ENCODE data around the gene KLHL17.

Gene KLHL17

DNA sequence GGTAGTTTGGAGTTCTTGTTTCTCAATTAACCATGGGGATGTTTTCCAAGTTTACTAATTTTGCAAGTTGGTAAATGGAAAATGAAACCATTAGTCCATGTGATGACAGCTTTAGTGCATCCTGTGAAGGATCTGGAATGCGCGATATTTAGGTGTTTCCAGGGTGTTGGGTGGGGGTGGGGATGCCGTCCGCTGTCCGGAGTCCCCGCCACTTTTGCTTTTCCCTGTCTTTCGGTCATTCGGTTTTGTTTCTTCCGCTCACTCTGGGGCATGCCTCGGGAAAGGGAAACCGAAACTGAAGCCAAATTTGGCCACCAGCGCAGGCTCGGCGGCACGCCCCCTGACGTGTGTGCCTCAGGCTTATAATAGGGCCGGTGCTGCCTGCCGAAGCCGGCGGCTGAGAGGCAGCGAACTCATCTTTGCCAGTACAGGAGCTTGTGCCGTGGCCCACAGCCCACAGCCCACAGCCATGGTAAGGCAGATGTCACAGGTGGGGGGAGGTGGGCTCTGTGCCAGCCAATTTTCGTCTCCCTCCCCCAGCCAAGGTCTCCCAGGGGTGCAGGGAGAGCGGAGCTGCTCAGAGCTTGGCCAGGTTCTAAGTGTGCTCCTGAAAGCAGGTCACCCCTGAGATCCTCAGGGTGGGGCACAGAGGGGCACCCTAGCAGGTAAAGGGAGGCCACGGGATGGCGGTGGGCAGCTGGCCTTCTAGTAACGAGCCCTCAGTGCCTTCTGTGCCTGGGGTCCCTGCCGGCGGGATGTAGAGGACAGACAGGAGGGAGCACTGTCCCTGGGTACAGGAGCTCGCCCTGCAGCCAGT lies 52.9 kb downstream of the KLHL17 start, which contains the start of gene ISG15:
Gene ISG15, plus strand, starts transcription at position 393 of the 817 bp plus-strand sequence. Its CDS starts 77 bp downstream, at position 470.
- peak within 1 kb of the TSS; percentile 90 for H3K27ac Mint-ChIP-seq
- TF ChIP-seq, protein P1, sequence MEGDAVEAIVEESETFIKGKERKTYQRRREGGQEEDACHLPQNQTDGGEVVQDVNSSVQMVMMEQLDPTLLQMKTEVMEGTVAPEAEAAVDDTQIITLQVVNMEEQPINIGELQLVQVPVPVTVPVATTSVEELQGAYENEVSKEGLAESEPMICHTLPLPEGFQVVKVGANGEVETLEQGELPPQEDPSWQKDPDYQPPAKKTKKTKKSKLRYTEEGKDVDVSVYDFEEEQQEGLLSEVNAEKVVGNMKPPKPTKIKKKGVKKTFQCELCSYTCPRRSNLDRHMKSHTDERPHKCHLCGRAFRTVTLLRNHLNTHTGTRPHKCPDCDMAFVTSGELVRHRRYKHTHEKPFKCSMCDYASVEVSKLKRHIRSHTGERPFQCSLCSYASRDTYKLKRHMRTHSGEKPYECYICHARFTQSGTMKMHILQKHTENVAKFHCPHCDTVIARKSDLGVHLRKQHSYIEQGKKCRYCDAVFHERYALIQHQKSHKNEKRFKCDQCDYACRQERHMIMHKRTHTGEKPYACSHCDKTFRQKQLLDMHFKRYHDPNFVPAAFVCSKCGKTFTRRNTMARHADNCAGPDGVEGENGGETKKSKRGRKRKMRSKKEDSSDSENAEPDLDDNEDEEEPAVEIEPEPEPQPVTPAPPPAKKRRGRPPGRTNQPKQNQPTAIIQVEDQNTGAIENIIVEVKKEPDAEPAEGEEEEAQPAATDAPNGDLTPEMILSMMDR (IDR thresholded peaks at IDR 0.05): no peak
- peak; percentile 71 for DNase-seq
- H3K9me3 Mint-ChIP-seq: peaks cover 10% of the 10 kb centered on the region
- H3K27me3 Mint-ChIP-seq (ENCODE audit: low read depth, poor library complexity): peaks cover 9% of the 10 kb centered on the region
- peaks cover 36% of the 10 kb centered on the region for H3K4me1 Mint-ChIP-seq
- H3K4me3 Mint-ChIP-seq: peak within 1 kb of the TSS; percentile 83
- peaks cover 14% of the 10 kb centered on the region for H3K36me3 Mint-ChIP-seq (ENCODE audit: low read depth)

DNA sequence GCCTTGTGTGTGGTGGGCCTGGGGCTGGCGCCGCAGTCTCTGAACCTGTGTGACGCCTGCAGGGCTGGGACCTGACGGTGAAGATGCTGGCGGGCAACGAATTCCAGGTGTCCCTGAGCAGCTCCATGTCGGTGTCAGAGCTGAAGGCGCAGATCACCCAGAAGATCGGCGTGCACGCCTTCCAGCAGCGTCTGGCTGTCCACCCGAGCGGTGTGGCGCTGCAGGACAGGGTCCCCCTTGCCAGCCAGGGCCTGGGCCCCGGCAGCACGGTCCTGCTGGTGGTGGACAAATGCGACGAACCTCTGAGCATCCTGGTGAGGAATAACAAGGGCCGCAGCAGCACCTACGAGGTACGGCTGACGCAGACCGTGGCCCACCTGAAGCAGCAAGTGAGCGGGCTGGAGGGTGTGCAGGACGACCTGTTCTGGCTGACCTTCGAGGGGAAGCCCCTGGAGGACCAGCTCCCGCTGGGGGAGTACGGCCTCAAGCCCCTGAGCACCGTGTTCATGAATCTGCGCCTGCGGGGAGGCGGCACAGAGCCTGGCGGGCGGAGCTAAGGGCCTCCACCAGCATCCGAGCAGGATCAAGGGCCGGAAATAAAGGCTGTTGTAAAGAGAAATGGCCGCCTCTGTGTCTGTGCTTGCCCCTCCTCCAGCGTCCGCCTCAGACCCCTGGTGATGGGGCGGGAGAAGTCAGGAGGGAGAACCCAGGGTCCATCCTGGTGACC lies 53.7 kb downstream of the KLHL17 start:
- H3K27ac Mint-ChIP-seq: peak overlapping the region; percentile 90
- TF ChIP-seq, protein P1 (IDR thresholded peaks at IDR 0.05): no peak
- peak overlapping the region; percentile 83 for H3K4me3 Mint-ChIP-seq
- H3K27me3 Mint-ChIP-seq (ENCODE audit: low read depth, poor library complexity): peaks cover 9% of the 10 kb centered on the region
- H3K4me1 Mint-ChIP-seq: peaks cover 34% of the 10 kb centered on the region
- no peak for DNase-seq
- H3K36me3 Mint-ChIP-seq (ENCODE audit: low read depth): peaks cover 10% of the 10 kb centered on the region
- peaks cover 8% of the 10 kb centered on the region for H3K9me3 Mint-ChIP-seq

GRCh38 chr1:1014799-1015681 lies 54.7 kb downstream of the KLHL17 start:
- H3K4me1 Mint-ChIP-seq: peaks cover 34% of the 10 kb centered on the region
- peaks cover 8% of the 10 kb centered on the region for H3K36me3 Mint-ChIP-seq (ENCODE audit: low read depth)
- peaks cover 9% of the 10 kb centered on the region for H3K27me3 Mint-ChIP-seq (ENCODE audit: low read depth, poor library complexity)
- peaks cover 7% of the 10 kb centered on the region for H3K9me3 Mint-ChIP-seq
- DNase-seq: no peak
- peak overlapping the region; percentile 85 for H3K27ac Mint-ChIP-seq
- TF ChIP-seq, protein P1 (IDR thresholded peaks at IDR 0.05): no peak
- peak overlapping the region; percentile 83 for H3K4me3 Mint-ChIP-seq

Measured in nephron progenitor cell (in vitro differentiated cells).